BJ (cell line): ENCODE results near the gene BRINP1. TPM values are rescaled to one million over a fixed set of nuclear protein-coding genes. Genes with fewer than 3 reads are reported as not detected.

ENCODE experiments used
- CTCF ChIA-PET: fragments of 350-600 bp; formaldehyde crosslinking; extraction: SDS; loops from one replicate; lab custom pipeline; 2021; ENCODE audit warnings: antibody characterized with exemption, inconsistent platforms; lab: Yijun Ruan, JAX
- POLR2A ChIA-PET: fragments of 300-600 bp; sonication (Branson Sonifier 250); formaldehyde crosslinking; extraction: SDS; loops from one replicate; lab custom pipeline; 2021; ENCODE audit warnings: antibody characterized with exemption; lab: Charles Lee
- DNase-seq: peaks from one replicate; pipeline ENCODE4 v3.0.0-alpha.2; 2011; ENCODE audit warnings: low read depth
- H3K27me3 ChIP-seq: 2 replicates; pipeline ENCODE4 v1.6.0; 2011; ENCODE audit warnings: low read length; ENCODE audit not compliant: control insufficient read depth, insufficient read depth
- H3K36me3 ChIP-seq: 2 replicates; pipeline ENCODE4 v1.5.1; 2011; ENCODE audit warnings: low read length; ENCODE audit not compliant: control insufficient read depth, insufficient read depth
- H3K4me3 ChIP-seq: 2 replicates; pipeline ENCODE4 v1.5.1; 2011; ENCODE audit warnings: low read depth, mild to moderate bottlenecking, control low read depth, low read length
- polyA plus RNA-seq: library from polyadenylated mRNA; depleted of rRNA; stranded (reverse); fragments of >200 nt; gene quantifications from 2 replicates; pipeline ENCODE4 v1.2.3, GENCODE V29; 2011
- TF ChIP-seq, protein P1 (sequence below): IDR thresholded peaks from 2 replicates; pipeline ENCODE4 v1.5.1; 2011; ENCODE audit warnings: low read depth, mild to moderate bottlenecking, control low read depth, inconsistent platforms, low read length, moderate library complexity; ENCODE audit not compliant: insufficient read depth

Gene BRINP1
- polyA plus RNA-seq, 1 experiment, result 0.60 TPM

GRCh38 chr9:119343059-119343990 is 25.9 kb downstream of the BRINP1 start:
- Histone ChIP-seq H3K36me3 (no peaks in the 10 kb centered on the region), H3K4me3 (no peak overlapping the region), H3K27me3 (no peaks in the 10 kb centered on the region)
- CTCF ChIA-PET, result no interaction called here
- TF ChIP-seq, protein P1, sequence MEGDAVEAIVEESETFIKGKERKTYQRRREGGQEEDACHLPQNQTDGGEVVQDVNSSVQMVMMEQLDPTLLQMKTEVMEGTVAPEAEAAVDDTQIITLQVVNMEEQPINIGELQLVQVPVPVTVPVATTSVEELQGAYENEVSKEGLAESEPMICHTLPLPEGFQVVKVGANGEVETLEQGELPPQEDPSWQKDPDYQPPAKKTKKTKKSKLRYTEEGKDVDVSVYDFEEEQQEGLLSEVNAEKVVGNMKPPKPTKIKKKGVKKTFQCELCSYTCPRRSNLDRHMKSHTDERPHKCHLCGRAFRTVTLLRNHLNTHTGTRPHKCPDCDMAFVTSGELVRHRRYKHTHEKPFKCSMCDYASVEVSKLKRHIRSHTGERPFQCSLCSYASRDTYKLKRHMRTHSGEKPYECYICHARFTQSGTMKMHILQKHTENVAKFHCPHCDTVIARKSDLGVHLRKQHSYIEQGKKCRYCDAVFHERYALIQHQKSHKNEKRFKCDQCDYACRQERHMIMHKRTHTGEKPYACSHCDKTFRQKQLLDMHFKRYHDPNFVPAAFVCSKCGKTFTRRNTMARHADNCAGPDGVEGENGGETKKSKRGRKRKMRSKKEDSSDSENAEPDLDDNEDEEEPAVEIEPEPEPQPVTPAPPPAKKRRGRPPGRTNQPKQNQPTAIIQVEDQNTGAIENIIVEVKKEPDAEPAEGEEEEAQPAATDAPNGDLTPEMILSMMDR, result no peak
- POLR2A ChIA-PET, result no interaction called here
- DNase-seq, result no peak

GRCh38 chr9:119339056-119339455 is 30.2 kb downstream of the BRINP1 start:
- Histone ChIP-seq H3K36me3 (no peaks in the 10 kb centered on the region), H3K27me3 (no peaks in the 10 kb centered on the region), H3K4me3 (no peak overlapping the region)
- ChIA-PET CTCF (no interaction called here), POLR2A (no interaction called here)
- no peak for DNase-seq
- TF ChIP-seq, protein P1, result no peak

DNA sequence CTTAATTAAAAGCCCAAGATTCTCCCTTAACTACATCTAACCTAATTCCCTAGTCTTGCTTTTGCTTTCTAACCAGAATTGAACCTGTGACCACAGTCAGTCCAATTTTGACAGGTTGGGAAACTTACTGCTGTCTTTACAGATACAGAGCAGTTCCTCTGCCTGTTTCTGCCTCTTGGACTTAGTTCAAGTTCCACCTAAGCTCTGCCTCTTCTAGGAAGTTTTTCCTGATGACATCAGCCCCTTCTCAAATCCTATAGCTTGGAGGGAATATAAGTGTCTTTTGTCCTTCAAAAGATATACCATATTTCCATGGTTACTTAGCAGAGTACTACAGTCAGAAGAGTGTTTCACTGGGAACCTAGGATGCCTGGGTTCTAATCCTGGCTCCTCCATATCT is 31.7 kb downstream of the BRINP1 start:
- no peaks in the 10 kb centered on the region for H3K36me3 ChIP-seq
- no peak overlapping the region for H3K4me3 ChIP-seq
- TF ChIP-seq, protein P1, result no peak
- CTCF ChIA-PET, result no interaction called here
- POLR2A ChIA-PET, result no interaction called here
- no peak for DNase-seq
- H3K27me3 ChIP-seq, result no peaks in the 10 kb centered on the region

DNA sequence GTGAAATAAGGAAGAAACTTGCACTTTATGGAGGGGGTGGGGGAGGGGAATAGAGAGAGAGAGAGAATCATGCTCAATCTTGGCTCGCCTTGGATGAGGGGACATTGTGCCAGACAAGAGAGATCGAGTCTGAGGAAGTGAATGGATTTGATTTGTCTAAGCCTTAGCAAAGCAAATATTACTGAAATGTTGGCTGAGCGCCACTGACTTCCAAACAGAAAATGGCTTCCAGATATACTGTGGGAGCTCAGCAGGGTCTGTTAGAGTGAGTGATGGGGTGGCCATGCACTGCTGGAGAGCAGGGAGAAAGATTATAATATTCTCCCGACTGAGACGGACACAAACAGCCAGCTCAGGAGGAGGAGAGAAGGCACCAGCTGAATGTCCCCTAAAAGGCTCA is 34.5 kb downstream of the BRINP1 start:
- no peak for DNase-seq
- no peaks in the 10 kb centered on the region for H3K27me3 ChIP-seq
- POLR2A ChIA-PET, result no interaction called here
- TF ChIP-seq, protein P1, result no peak
- CTCF ChIA-PET, result no interaction called here
- H3K36me3 ChIP-seq, result no peaks in the 10 kb centered on the region
- no peak overlapping the region for H3K4me3 ChIP-seq

GRCh38 chr9:119333507-119334229 is 35.6 kb downstream of the BRINP1 start:
- Histone ChIP-seq H3K36me3 (no peaks in the 10 kb centered on the region), H3K27me3 (no peaks in the 10 kb centered on the region), H3K4me3 (no peak overlapping the region)
- TF ChIP-seq, protein P1, result no peak
- POLR2A ChIA-PET, result no interaction called here
- no peak for DNase-seq
- CTCF ChIA-PET, result no interaction called here
